Gastrocnemius medialis (tissue), 4 donors: ENCODE results near the gene DGKE. TPM values are rescaled to one million over a fixed set of nuclear protein-coding genes. Genes with fewer than 3 reads are reported as not detected.

Source experiments
- ATAC-seq, 2 donors: fragments of 150-250 bp; one replicate each; pipeline ENCODE4 v1.9.1; 2016
- DNase-seq, 2 donors: peaks; one replicate each; pipeline ENCODE4 v3.0.0-alpha.2; 2019
- H3K27ac ChIP-seq, 4 donors: fragments of 200-600 bp; sonication (generic); 1 replicate in 1 of 4; 2 replicates in 3 of 4; pipeline ENCODE4 v1.5.1; 2016 to 2018; ENCODE audit warnings: mild to moderate bottlenecking in 2 of 4, moderate library complexity in 1 of 4
- H3K27me3 ChIP-seq, 3 donors: fragments of 200-600 bp; sonication (generic) in 2 of 3; 1 replicate in 1 of 3; 2 replicates in 2 of 3; pipeline versions ENCODE4 v1.5.1 to v1.6.0; 2016 to 2019; ENCODE audit warnings: mild to moderate bottlenecking in 1 of 3, moderate library complexity in 1 of 3
- H3K36me3 ChIP-seq, 2 donors: fragments of 200-600 bp; sonication (generic) in 1 of 2; one replicate each; pipeline ENCODE4 v1.5.1; 2017 to 2018
- H3K4me1 ChIP-seq, 2 donors: fragments of 200-600 bp; sonication (generic) in 1 of 2; one replicate each; pipeline ENCODE4 v1.5.1; 2016 to 2017; ENCODE audit warnings: mild to moderate bottlenecking in 2 of 2
- H3K4me3 ChIP-seq, 4 donors: fragments of 200-600 bp; sonication (generic) in 3 of 4; 1 replicate in 1 of 4; 2 replicates in 3 of 4; pipeline ENCODE4 v1.5.1; 2016 to 2019; ENCODE audit warnings: mild to moderate bottlenecking in 2 of 4
- H3K9me3 ChIP-seq, 3 donors: fragments of 200-600 bp; sonication (generic) in 2 of 3; 1 replicate in 1 of 3; 2 replicates in 2 of 3; pipeline ENCODE4 v1.5.1; 2016 to 2019
- CTCF ChIP-seq, 5 experiments: fragments of 450-650 bp in 3 of 5; fragments of 200-600 bp in 2 of 5; sonication (generic) in 2 of 5; IDR thresholded peaks in 4 of 5; conservative IDR thresholded peaks in 1 of 5; 1 replicate in 4 of 5; 2 replicates in 1 of 5; pipeline ENCODE4 v1.5.1; 2016 to 2019; ENCODE audit warnings: antibody characterized with exemption in 5 of 5, mild to moderate bottlenecking in 3 of 5, moderate library complexity in 3 of 5
- POLR2A ChIP-seq, 2 donors: fragments of 450-650 bp; IDR thresholded peaks; one replicate each; pipeline ENCODE4 v1.6.1; 2017; ENCODE audit warnings: antibody characterized with exemption in 2 of 2, mild to moderate bottlenecking in 2 of 2, moderate library complexity in 2 of 2
- in situ Hi-C, 4 donors: fragments of 200-750 bp; cut with MboI; loops; one replicate each; pipeline versions ENCODE4 v1.15.0 to v1.8.0; 2017; ENCODE audit warnings: low sequenced_read_pairs in 4 of 4
- intact Hi-C: fragments of 100-400 bp; cut with DNase I; formaldehyde crosslinking; loops from one replicate; pipeline ENCODE4 v1.15.1; 2023; ENCODE audit warnings: low total_unique reads
- total RNA-seq, 4 donors: library from RNA; depleted of rRNA; stranded (reverse); fragments of >200 nt; gene quantifications; one replicate each; pipeline versions ENCODE4 v1.1.0 to v1.2.3, GENCODE V29; 2016

The DGKE gene
- total RNA-seq, 4 donors from 2014 or later, result 0.53 to 3.0 (median 1.6) TPM

GRCh38 chr17:56817066-56817465 lies 16.9 kb upstream of the DGKE start:
- Histone ChIP-seq H3K9me3 (no peaks in the 10 kb centered on the region), H3K27me3 (peaks cover 0 to 4% (median 3%) of the 10 kb centered on the region in 3 donors), H3K4me1 (no peaks in the 10 kb centered on the region), H3K27ac (no peak overlapping the region), H3K4me3 (no peak overlapping the region), H3K36me3 (no peaks in the 10 kb centered on the region)
- TF ChIP-seq CTCF (IDR thresholded peaks at IDR 0.05 in 4 of 5, conservative IDR thresholded peaks at IDR 0.05 in 1 of 5) (no peak), POLR2A (IDR thresholded peaks at IDR 0.05) (no peak)
- no peak for DNase-seq
- intact Hi-C loops (no loop called here), in situ Hi-C loops (loop anchor here in 3 of 4 donors (5.0 to 10.0 kb wide), 2 partner anchors 118 to 120 kb away; no protein-coding TSS in a partner anchor)
- ATAC-seq, result no peak

- Histone ChIP-seq H3K27ac (no peak overlapping the region), H3K27me3 (no peaks in the 10 kb centered on the region), H3K4me3 (no peak overlapping the region), H3K9me3 (no peaks in the 10 kb centered on the region), H3K36me3 (no peaks in the 10 kb centered on the region), H3K4me1 (no peaks in the 10 kb centered on the region)
- no peak for DNase-seq
- intact Hi-C loops, result loop anchor here (1.0 kb wide), 1 partner anchor 121 kb away; no protein-coding TSS in a partner anchor
- TF ChIP-seq POLR2A (IDR thresholded peaks at IDR 0.05), result no peak
- no peak for TF ChIP-seq CTCF (IDR thresholded peaks at IDR 0.05 in 4 of 5, conservative IDR thresholded peaks at IDR 0.05 in 1 of 5)
- in situ Hi-C loops, result loop anchor here in 3 of 4 donors (5.0 to 10.0 kb wide), 2 partner anchors 116 to 118 kb away; no protein-coding TSS in a partner anchor
- ATAC-seq, result no peak
Measured at GRCh38 chr17:56819030-56819429, 14.9 kb upstream of the DGKE start.

GRCh38 chr17:56819431-56820145 lies 14.4 kb upstream of the DGKE start:
- H3K4me1 ChIP-seq, result no peaks in the 10 kb centered on the region
- intact Hi-C loops, result loop anchor here (1.0 kb wide), 1 partner anchor 121 kb away; no protein-coding TSS in a partner anchor
- H3K9me3 ChIP-seq, result no peaks in the 10 kb centered on the region
- no peaks in the 10 kb centered on the region for H3K36me3 ChIP-seq
- TF ChIP-seq CTCF (IDR thresholded peaks at IDR 0.05 in 4 of 5, conservative IDR thresholded peaks at IDR 0.05 in 1 of 5), result peak; percentile 75 to 89 (median 76)
- no peak for TF ChIP-seq POLR2A (IDR thresholded peaks at IDR 0.05)
- in situ Hi-C loops, result loop anchor here in 3 of 4 donors (5.0 to 10.0 kb wide), 2 partner anchors 115 to 118 kb away; no protein-coding TSS in a partner anchor
- peak; percentile 69 to 89 for ATAC-seq
- H3K27ac ChIP-seq, result no peak overlapping the region
- DNase-seq, result peak; percentile 31 to 33
- no peaks in the 10 kb centered on the region for H3K27me3 ChIP-seq
- H3K4me3 ChIP-seq, result no peak overlapping the region

- H3K27ac ChIP-seq, result no peak overlapping the region
- H3K9me3 ChIP-seq, result no peaks in the 10 kb centered on the region
- intact Hi-C loops, result no loop called here
- in situ Hi-C loops, result no loop called here
- no peaks in the 10 kb centered on the region for H3K36me3 ChIP-seq
- H3K27me3 ChIP-seq, result no peaks in the 10 kb centered on the region
- no peak for ATAC-seq
- H3K4me1 ChIP-seq, result no peaks in the 10 kb centered on the region
- DNase-seq, result no peak
- H3K4me3 ChIP-seq, result no peak overlapping the region
- no peak for TF ChIP-seq POLR2A (IDR thresholded peaks at IDR 0.05)
- TF ChIP-seq CTCF (IDR thresholded peaks at IDR 0.05 in 4 of 5, conservative IDR thresholded peaks at IDR 0.05 in 1 of 5), result no peak
Measured at GRCh38 chr17:56820207-56820606, 13.7 kb upstream of the DGKE start.
